Type B pancreatic cell (in vitro differentiated cells): Measurements from ENCODE around the gene L3MBTL1. TPM values are rescaled to one million over a fixed set of nuclear protein-coding genes. Genes with fewer than 3 reads are reported as not detected.

Experiments used
- DNase-seq: peaks from one replicate; pipeline ENCODE4 v3.0.0; 2021; ENCODE audit warnings: mixed read lengths; ENCODE audit not compliant: unreplicated experiment; ENCODE audit errors: extremely low spot score
- H3K27ac Mint-ChIP-seq: 2 replicates; pipeline ENCODE4 v1.8.0; 2021; ENCODE audit warnings: mild to moderate bottlenecking, mixed read lengths
- H3K27me3 Mint-ChIP-seq: 2 replicates; pipeline ENCODE4 v1.8.0; 2021; ENCODE audit warnings: mixed read lengths
- H3K36me3 Mint-ChIP-seq: 2 replicates; pipeline ENCODE4 v1.8.0; 2021; ENCODE audit warnings: mixed read lengths
- H3K4me1 Mint-ChIP-seq: one replicate; pipeline ENCODE4 v1.8.0; 2021; ENCODE audit warnings: mixed read lengths; ENCODE audit not compliant: unreplicated experiment
- H3K4me3 Mint-ChIP-seq: 2 replicates; pipeline ENCODE4 v1.8.0; 2021; ENCODE audit warnings: mild to moderate bottlenecking, mixed read lengths
- H3K9me3 Mint-ChIP-seq: 2 replicates; pipeline ENCODE4 v1.8.0; 2021; ENCODE audit warnings: mixed read lengths
- CTCF ChIP-seq: fragments of 200-600 bp; sonication (generic); conservative IDR thresholded peaks from 2 replicates; pipeline ENCODE4 v1.5.0; 2021; ENCODE audit warnings: antibody characterized with exemption, mild to moderate bottlenecking
- total RNA-seq: library from RNA; stranded (reverse); gene quantifications from 2 replicates; pipeline ENCODE4 v1.2.1, GENCODE V29; 2021; ENCODE audit warnings: low replicate concordance

The L3MBTL1 gene
- total RNA-seq, 1 donor from 2014 or later: 23.1 TPM

- no peak overlapping the region for H3K27ac Mint-ChIP-seq
- H3K9me3 Mint-ChIP-seq: no peaks in the 10 kb centered on the region
- no peaks in the 10 kb centered on the region for H3K27me3 Mint-ChIP-seq
- DNase-seq: no peak
- no peak for TF ChIP-seq CTCF
- H3K36me3 Mint-ChIP-seq: peaks cover 4% of the 10 kb centered on the region
- peaks cover 4% of the 10 kb centered on the region for H3K4me1 Mint-ChIP-seq
- H3K4me3 Mint-ChIP-seq: peak overlapping the region; percentile 71
Observed at GRCh38 chr20:43515628-43516027, 8.1 kb downstream of the L3MBTL1 start.

- H3K9me3 Mint-ChIP-seq: no peaks in the 10 kb centered on the region
- H3K4me1 Mint-ChIP-seq: peaks cover 4% of the 10 kb centered on the region
- peaks cover 4% of the 10 kb centered on the region for H3K36me3 Mint-ChIP-seq
- H3K4me3 Mint-ChIP-seq: peak overlapping the region; percentile 0
- no peak overlapping the region for H3K27ac Mint-ChIP-seq
- no peak for DNase-seq
- no peak for TF ChIP-seq CTCF
- H3K27me3 Mint-ChIP-seq: no peaks in the 10 kb centered on the region
Observed at GRCh38 chr20:43516251-43516824, 8.8 kb downstream of the L3MBTL1 start.

- Mint-ChIP-seq H3K4me1 (peaks cover 4% of the 10 kb centered on the region), H3K36me3 (peaks cover 4% of the 10 kb centered on the region), H3K27me3 (no peaks in the 10 kb centered on the region), H3K4me3 (no peak overlapping the region), H3K27ac (no peak overlapping the region), H3K9me3 (no peaks in the 10 kb centered on the region)
- no peak for TF ChIP-seq CTCF
- no peak for DNase-seq
Observed at GRCh38 chr20:43520074-43520630, 12.7 kb downstream of the L3MBTL1 start.

- no peaks in the 10 kb centered on the region for H3K9me3 Mint-ChIP-seq
- no peaks in the 10 kb centered on the region for H3K36me3 Mint-ChIP-seq
- H3K27ac Mint-ChIP-seq: no peak overlapping the region
- H3K27me3 Mint-ChIP-seq: no peaks in the 10 kb centered on the region
- no peak overlapping the region for H3K4me3 Mint-ChIP-seq
- TF ChIP-seq CTCF: no peak
- no peak for DNase-seq
- no peaks in the 10 kb centered on the region for H3K4me1 Mint-ChIP-seq
Observed at GRCh38 chr20:43525021-43525420, 17.5 kb downstream of the L3MBTL1 start.

- no peak overlapping the region for H3K27ac Mint-ChIP-seq
- TF ChIP-seq CTCF: no peak
- no peaks in the 10 kb centered on the region for H3K36me3 Mint-ChIP-seq
- no peak overlapping the region for H3K4me3 Mint-ChIP-seq
- no peaks in the 10 kb centered on the region for H3K27me3 Mint-ChIP-seq
- no peak for DNase-seq
- no peaks in the 10 kb centered on the region for H3K4me1 Mint-ChIP-seq
- no peaks in the 10 kb centered on the region for H3K9me3 Mint-ChIP-seq
Observed at GRCh38 chr20:43528258-43528875, 20.9 kb downstream of the L3MBTL1 start.
